ENCODE data around the gene GOSR2. TPM values are rescaled to one million over a fixed set of nuclear protein-coding genes. Genes with fewer than 3 reads are reported as not detected.
"Not testable (repeated sequence)": the region's sequence is repeated elsewhere in the genome, so short reads cannot be mapped to it uniquely, and the experiment has no call there.

Gene GOSR2
- total and polyA plus RNA-seq, 3 donors from 2014 or later = 72.2 to 92.8 (median 92.4) TPM

DNA sequence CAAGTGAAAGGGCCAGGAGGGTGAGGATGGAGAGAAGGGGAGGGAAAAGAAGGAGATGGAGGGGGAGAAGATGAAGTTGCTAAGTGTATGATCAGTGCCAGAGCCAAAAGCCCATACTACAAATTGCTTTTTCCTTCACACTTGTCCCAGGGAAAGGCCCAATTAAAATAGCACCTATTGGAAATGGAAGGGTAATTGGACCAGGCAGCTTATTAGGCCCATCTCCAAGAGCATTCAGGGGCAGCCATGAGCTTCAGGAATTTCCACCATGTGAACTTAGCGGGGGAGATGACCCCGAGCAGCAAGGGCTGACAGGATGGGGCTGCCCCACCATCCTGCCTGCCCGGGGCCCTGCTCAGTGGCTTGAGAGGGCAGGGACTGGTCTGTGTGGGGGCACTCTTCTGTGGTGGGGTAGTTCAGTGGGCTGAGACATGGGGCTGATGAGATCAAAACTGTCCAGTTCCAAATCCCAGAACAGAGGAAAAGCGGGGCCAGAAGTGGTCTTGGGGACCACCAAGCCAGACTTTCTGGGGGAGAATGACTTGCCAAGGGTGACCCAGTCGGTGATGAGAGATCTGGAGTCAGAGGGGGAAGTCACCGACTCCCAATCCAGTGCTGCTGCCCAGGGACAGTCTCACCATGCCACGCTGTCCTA, 27.5 kb downstream of the GOSR2 start:
- no peak overlapping the region for H3K4me3 ChIP-seq
- no peaks in the 10 kb centered on the region for H3K4me1 ChIP-seq
- TF ChIP-seq POLR2A (IDR thresholded peaks at IDR 0.05) = no peak
- TF ChIP-seq, protein P1, sequence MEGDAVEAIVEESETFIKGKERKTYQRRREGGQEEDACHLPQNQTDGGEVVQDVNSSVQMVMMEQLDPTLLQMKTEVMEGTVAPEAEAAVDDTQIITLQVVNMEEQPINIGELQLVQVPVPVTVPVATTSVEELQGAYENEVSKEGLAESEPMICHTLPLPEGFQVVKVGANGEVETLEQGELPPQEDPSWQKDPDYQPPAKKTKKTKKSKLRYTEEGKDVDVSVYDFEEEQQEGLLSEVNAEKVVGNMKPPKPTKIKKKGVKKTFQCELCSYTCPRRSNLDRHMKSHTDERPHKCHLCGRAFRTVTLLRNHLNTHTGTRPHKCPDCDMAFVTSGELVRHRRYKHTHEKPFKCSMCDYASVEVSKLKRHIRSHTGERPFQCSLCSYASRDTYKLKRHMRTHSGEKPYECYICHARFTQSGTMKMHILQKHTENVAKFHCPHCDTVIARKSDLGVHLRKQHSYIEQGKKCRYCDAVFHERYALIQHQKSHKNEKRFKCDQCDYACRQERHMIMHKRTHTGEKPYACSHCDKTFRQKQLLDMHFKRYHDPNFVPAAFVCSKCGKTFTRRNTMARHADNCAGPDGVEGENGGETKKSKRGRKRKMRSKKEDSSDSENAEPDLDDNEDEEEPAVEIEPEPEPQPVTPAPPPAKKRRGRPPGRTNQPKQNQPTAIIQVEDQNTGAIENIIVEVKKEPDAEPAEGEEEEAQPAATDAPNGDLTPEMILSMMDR (IDR thresholded peaks at IDR 0.05) = no peak
- WGBS, 2 donors = 76 to 81% methylated on average over 5 to 7 of the region's 7 CpGs
- H3K27me3 ChIP-seq = no peaks in the 10 kb centered on the region
- no peaks in the 10 kb centered on the region for H3K36me3 ChIP-seq (ENCODE audit: low read depth, missing control alignments)
- no peak overlapping the region for H3K27ac ChIP-seq
- DNase-seq = no peak
- intact Hi-C loops (cut with DNase I; ENCODE audit: low total_unique reads) = no loop called here
- H3K9me3 ChIP-seq = no peaks in the 10 kb centered on the region

DNA sequence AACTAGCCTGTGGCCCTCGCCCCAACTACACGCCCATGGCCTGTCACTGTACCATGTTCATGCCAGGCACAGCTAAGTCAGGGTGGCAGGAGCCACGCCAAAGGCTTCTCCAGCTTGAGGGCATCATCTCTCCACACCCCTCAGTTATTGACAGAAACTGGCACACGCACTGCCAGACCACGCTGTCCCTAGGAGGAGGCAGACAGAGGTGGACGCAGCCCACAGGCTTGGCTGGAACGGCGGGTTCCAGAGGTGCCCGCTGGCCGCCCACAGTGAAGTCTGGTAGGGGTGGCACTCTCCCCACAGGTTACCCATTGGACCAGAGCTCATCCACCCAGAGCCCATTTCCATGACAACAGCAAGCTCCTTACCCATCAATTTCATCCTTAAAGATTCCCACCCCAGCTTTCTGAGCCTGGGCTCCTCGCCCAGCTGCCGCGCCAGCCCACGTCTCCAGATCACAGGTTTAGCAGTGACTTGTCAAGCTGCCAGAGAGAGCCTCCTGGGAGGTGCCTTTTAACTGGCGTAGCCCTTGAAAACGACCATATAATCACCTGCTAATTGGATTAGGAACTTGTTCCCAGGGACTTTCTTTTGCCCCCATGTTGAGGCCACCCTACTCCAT, 28.1 kb downstream of the GOSR2 start:
- WGBS, 2 donors = 26 to 46% methylated on average over 6 to 16 of the region's 16 CpGs
- TF ChIP-seq, protein P1 (IDR thresholded peaks at IDR 0.05) = no peak
- no peak for TF ChIP-seq POLR2A (IDR thresholded peaks at IDR 0.05)
- Histone ChIP-seq H3K4me1 (no peaks in the 10 kb centered on the region), H3K27me3 (no peaks in the 10 kb centered on the region), H3K36me3 (ENCODE audit: low read depth, missing control alignments) (no peaks in the 10 kb centered on the region), H3K27ac (no peak overlapping the region), H3K9me3 (no peaks in the 10 kb centered on the region), H3K4me3 (no peak overlapping the region)
- DNase-seq = no peak
- intact Hi-C loops (cut with DNase I; ENCODE audit: low total_unique reads) = no loop called here

DNA sequence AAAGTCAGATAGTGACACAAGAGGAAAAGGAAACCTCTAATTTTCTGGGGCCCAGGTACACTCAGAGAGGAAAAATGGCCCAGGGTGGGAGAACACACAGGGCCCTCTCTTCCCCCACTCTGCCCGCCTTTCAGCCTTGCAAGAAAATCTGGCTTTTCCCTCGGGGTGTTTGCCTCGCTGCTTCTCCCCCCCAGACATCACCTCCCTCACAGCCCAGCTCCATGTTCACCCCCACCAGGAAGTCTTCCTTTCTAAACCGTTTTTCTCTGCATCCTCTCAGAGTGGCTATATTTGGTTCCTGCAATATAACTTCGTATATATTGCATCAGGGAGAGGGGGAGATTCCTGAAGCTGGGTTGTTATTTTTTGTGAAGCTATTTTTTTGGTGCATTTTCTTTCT, 28.7 kb downstream of the GOSR2 start:
- no peak for DNase-seq
- H3K4me3 ChIP-seq = no peak overlapping the region
- 29 to 33% methylated on average over 5 of the region's 5 CpGs for WGBS, 2 donors

DNA sequence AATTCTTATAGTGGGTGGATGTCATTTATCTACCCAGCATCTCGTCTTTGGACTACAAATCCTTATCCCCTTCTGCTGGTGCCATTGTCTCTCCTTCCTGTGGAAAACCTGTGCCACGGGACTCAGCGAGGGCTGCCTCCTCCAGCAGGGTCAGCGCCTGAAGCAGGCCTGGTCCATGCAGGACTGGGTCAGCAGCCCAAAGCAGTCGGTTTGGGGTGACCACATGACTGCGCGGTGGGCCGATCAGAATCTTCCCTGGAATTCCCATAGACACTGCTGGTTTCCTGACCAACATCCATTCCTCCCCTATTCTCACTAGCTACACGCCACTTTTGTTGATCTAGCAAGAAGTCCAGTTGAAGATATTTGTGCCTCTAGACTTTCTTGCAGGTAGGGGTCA, 29.2 kb downstream of the GOSR2 start:
- H3K9me3 ChIP-seq = no peaks in the 10 kb centered on the region
- no peak overlapping the region for H3K4me3 ChIP-seq
- no peak for DNase-seq
- no peaks in the 10 kb centered on the region for H3K4me1 ChIP-seq
- TF ChIP-seq POLR2A (IDR thresholded peaks at IDR 0.05) = no peak
- TF ChIP-seq, protein P1 (IDR thresholded peaks at IDR 0.05) = no peak
- H3K36me3 ChIP-seq (ENCODE audit: low read depth, missing control alignments) = no peaks in the 10 kb centered on the region
- intact Hi-C loops (cut with DNase I; ENCODE audit: low total_unique reads) = no loop called here
- 76 to 78% methylated on average over 9 of the region's 9 CpGs for WGBS, 2 donors
- no peaks in the 10 kb centered on the region for H3K27me3 ChIP-seq
- no peak overlapping the region for H3K27ac ChIP-seq

More for the DNA sequence above, 28.7 kb downstream of the GOSR2 start:
- Histone ChIP-seq H3K27me3 (no peaks in the 10 kb centered on the region), H3K27ac (no peak overlapping the region), H3K36me3 (ENCODE audit: low read depth, missing control alignments) (no peaks in the 10 kb centered on the region), H3K4me1 (no peaks in the 10 kb centered on the region), H3K9me3 (no peaks in the 10 kb centered on the region)
- intact Hi-C loops (cut with DNase I; ENCODE audit: low total_unique reads) = no loop called here
- TF ChIP-seq POLR2A (IDR thresholded peaks at IDR 0.05) = no peak
- TF ChIP-seq, protein P1 (IDR thresholded peaks at IDR 0.05) = no peak

DNA sequence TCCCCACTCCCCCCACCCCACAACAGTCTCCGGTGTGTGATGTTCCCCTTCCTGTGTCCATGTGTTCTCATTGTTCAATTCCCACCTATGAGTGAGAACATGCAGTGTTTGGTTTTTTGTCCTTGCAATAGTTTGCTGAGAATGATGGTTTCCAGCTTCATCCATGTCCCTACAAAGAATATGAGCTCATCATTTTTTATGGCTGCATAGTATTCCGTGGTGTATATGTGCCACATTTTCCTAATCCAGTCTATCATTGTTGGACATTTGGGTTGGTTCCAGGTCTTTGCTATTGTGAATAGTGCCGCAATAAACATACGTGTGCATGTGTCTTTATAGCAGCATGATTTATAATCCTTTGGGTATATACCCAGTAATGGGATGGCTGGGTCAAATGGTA, 30.2 kb downstream of the GOSR2 start:
- DNase-seq; H3K9me3 ChIP-seq; H3K36me3 ChIP-seq (ENCODE audit: low read depth, missing control alignments); H3K4me3 ChIP-seq; intact Hi-C loops (cut with DNase I; ENCODE audit: low total_unique reads); H3K4me1 ChIP-seq; H3K27ac ChIP-seq; H3K27me3 ChIP-seq: not testable (repeated sequence)
- WGBS, 2 donors = 82 to 98% methylated on average over 2 of the region's 4 CpGs
